Heart left ventricle (tissue), 13 donors: ENCODE data around the gene ZNF254.

Experiments used
- CTCF ChIP-seq, 12 donors: fragments of 200-600 bp; sonication (generic) in 4 of 12; IDR thresholded peaks; one replicate each; pipeline versions ENCODE4 v1.5.0 to v1.8.0; 2018 to 2022; ENCODE audit warnings: antibody characterized with exemption in 12 of 12, mild to moderate bottlenecking in 5 of 12
- POLR2A ChIP-seq, 2 donors: fragments of 450-650 bp; IDR thresholded peaks; one replicate each; pipeline ENCODE4 v1.6.1; 2017; ENCODE audit warnings: antibody characterized with exemption in 2 of 2, mild to moderate bottlenecking in 2 of 2, moderate library complexity in 2 of 2
- donor health status: ischemic (EF 13 %, LVEDD 7.1; RV severe dilation, severe dysfunction).
- donor health status: DM: no; HTN: yes; CAD: no.
- donor health status: DM: no; HTN: no; CAD: no.
- donor health status: ischemic (EF 25% LVEDD 6.9; RV normal size, moderate dysfunction).
- donor health status: ischemic (EF 25% LVEDD 5.7; RV mildly dilated, moderate dysfunction).
- donor health status: ischemic (EF 35%, LVEDD 5.7; RV mildly dilated, moderate dysfunction).
- donor health status: nonischemic (EF 11% LVEDD 7.7; RV severe dilation, severe dysfunction).
- donor health status: DM: yes; HTN: yes; CAD: no.
- donor health status: PGD.
- donor health status: ischemic (EF 29% LVEDD 5.4; RV normal size, mild dysfunction).
- donor health status: nonischemic (EF 23%, LVEDD 6.1; RV moderate dilation, normal function).

GRCh38 chr19:24053601-24054000, 33.4 kb upstream of the ZNF254 start:
- TF ChIP-seq POLR2A (IDR thresholded peaks at IDR 0.05) (no peak), CTCF (IDR thresholded peaks at IDR 0.05) (no peak)
